Astrocyte (in vitro differentiated cells and primary cell): Measurements from ENCODE around the gene CTBP2.

Source experiments
- EZH2 ChIP-seq: IDR thresholded peaks from 2 replicates; pipeline ENCODE4 v1.6.1; 2012; ENCODE audit warnings: mild to moderate bottlenecking, low read length, inconsistent platforms; ENCODE audit not compliant: insufficient read depth
- TF ChIP-seq, protein P1 (sequence below): IDR thresholded peaks from 2 replicates; pipeline ENCODE4 v1.5.1; 2011; ENCODE audit warnings: low read depth, mild to moderate bottlenecking, inconsistent platforms, low read length, moderate library complexity; ENCODE audit not compliant: insufficient read depth

DNA sequence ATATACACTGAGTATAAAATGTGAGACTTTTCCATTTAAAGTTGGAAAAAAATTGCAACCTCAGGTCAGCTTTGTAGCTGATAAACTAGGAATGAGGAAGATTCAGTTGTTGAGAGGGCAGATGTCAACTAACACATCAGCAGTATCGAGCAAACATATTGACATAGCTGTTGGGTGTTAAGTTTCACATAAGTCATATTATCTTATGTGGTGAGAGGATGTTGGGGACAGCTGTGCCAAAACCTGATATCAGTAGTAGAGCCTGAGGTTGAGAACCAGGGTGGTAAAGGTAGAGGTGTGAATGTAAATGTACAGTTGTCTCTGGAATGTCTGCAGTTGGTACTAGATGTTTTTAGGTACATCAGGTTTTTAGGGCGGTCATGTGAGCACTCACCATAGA is 213.4 kb downstream of the CTBP2 start:
- TF ChIP-seq, protein P1, sequence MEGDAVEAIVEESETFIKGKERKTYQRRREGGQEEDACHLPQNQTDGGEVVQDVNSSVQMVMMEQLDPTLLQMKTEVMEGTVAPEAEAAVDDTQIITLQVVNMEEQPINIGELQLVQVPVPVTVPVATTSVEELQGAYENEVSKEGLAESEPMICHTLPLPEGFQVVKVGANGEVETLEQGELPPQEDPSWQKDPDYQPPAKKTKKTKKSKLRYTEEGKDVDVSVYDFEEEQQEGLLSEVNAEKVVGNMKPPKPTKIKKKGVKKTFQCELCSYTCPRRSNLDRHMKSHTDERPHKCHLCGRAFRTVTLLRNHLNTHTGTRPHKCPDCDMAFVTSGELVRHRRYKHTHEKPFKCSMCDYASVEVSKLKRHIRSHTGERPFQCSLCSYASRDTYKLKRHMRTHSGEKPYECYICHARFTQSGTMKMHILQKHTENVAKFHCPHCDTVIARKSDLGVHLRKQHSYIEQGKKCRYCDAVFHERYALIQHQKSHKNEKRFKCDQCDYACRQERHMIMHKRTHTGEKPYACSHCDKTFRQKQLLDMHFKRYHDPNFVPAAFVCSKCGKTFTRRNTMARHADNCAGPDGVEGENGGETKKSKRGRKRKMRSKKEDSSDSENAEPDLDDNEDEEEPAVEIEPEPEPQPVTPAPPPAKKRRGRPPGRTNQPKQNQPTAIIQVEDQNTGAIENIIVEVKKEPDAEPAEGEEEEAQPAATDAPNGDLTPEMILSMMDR, result no peak
- no peak for TF ChIP-seq EZH2
